Gastrocnemius medialis (tissue), 4 donors: ENCODE measurements around the gene RGS13. TPM values are rescaled to one million over a fixed set of nuclear protein-coding genes. Genes with fewer than 3 reads are reported as not detected.

Experiments
- ATAC-seq, 2 donors: fragments of 150-250 bp; one replicate each; pipeline ENCODE4 v1.9.1; 2016
- DNase-seq, 2 donors: peaks; one replicate each; pipeline ENCODE4 v3.0.0-alpha.2; 2019
- H3K27ac ChIP-seq, 4 donors: fragments of 200-600 bp; sonication (generic); 1 replicate in 1 of 4; 2 replicates in 3 of 4; pipeline ENCODE4 v1.5.1; 2016 to 2018; ENCODE audit warnings: mild to moderate bottlenecking in 2 of 4, moderate library complexity in 1 of 4
- H3K27me3 ChIP-seq, 3 donors: fragments of 200-600 bp; sonication (generic) in 2 of 3; 1 replicate in 1 of 3; 2 replicates in 2 of 3; pipeline versions ENCODE4 v1.5.1 to v1.6.0; 2016 to 2019; ENCODE audit warnings: mild to moderate bottlenecking in 1 of 3, moderate library complexity in 1 of 3
- H3K36me3 ChIP-seq, 2 donors: fragments of 200-600 bp; sonication (generic) in 1 of 2; one replicate each; pipeline ENCODE4 v1.5.1; 2017 to 2018
- H3K4me1 ChIP-seq, 2 donors: fragments of 200-600 bp; sonication (generic) in 1 of 2; one replicate each; pipeline ENCODE4 v1.5.1; 2016 to 2017; ENCODE audit warnings: mild to moderate bottlenecking in 2 of 2
- H3K4me3 ChIP-seq, 4 donors: fragments of 200-600 bp; sonication (generic) in 3 of 4; 1 replicate in 1 of 4; 2 replicates in 3 of 4; pipeline ENCODE4 v1.5.1; 2016 to 2019; ENCODE audit warnings: mild to moderate bottlenecking in 2 of 4
- H3K9me3 ChIP-seq, 3 donors: fragments of 200-600 bp; sonication (generic) in 2 of 3; 1 replicate in 1 of 3; 2 replicates in 2 of 3; pipeline ENCODE4 v1.5.1; 2016 to 2019
- POLR2A ChIP-seq, 2 donors: fragments of 450-650 bp; IDR thresholded peaks; one replicate each; pipeline ENCODE4 v1.6.1; 2017; ENCODE audit warnings: antibody characterized with exemption in 2 of 2, mild to moderate bottlenecking in 2 of 2, moderate library complexity in 2 of 2
- in situ Hi-C, 4 donors: fragments of 200-750 bp; cut with MboI; loops; one replicate each; pipeline versions ENCODE4 v1.15.0 to v1.8.0; 2017; ENCODE audit warnings: low sequenced_read_pairs in 4 of 4
- intact Hi-C: fragments of 100-400 bp; cut with DNase I; formaldehyde crosslinking; loops from one replicate; pipeline ENCODE4 v1.15.1; 2023; ENCODE audit warnings: low total_unique reads
- total RNA-seq, 4 donors: library from RNA; depleted of rRNA; stranded (reverse); fragments of >200 nt; gene quantifications; one replicate each; pipeline versions ENCODE4 v1.1.0 to v1.2.3, GENCODE V29; 2016
- TF ChIP-seq, protein P1 (sequence below), 5 experiments: fragments of 450-650 bp in 3 of 5; fragments of 200-600 bp in 2 of 5; sonication (generic) in 2 of 5; IDR thresholded peaks in 4 of 5; conservative IDR thresholded peaks in 1 of 5; 1 replicate in 4 of 5; 2 replicates in 1 of 5; pipeline ENCODE4 v1.5.1; 2016 to 2019; ENCODE audit warnings: antibody characterized with exemption in 5 of 5, mild to moderate bottlenecking in 3 of 5, moderate library complexity in 3 of 5

Gene RGS13
- total RNA-seq, 4 donors from 2014 or later: not detected

DNA sequence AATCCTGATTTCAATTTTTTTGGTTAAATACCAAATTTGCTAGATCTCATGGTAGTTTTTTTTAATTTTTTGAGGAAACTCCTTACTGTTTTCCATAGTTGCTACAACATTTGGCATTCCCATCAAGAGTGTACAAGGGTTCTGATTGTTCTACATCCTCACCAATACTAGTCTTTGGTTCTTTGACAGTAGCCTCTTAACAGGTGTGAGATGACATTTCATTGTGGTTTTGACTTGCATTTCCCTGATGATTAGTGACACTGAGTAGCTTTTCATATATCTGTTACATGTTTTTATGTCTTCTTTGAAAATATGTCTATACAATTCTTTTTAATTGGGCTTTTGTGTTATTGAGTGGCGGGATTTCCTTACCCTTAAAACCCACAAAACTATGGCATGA, 20.9 kb upstream of the RGS13 start:
- no peaks in the 10 kb centered on the region for H3K27me3 ChIP-seq
- no peaks in the 10 kb centered on the region for H3K36me3 ChIP-seq
- TF ChIP-seq, protein P1, sequence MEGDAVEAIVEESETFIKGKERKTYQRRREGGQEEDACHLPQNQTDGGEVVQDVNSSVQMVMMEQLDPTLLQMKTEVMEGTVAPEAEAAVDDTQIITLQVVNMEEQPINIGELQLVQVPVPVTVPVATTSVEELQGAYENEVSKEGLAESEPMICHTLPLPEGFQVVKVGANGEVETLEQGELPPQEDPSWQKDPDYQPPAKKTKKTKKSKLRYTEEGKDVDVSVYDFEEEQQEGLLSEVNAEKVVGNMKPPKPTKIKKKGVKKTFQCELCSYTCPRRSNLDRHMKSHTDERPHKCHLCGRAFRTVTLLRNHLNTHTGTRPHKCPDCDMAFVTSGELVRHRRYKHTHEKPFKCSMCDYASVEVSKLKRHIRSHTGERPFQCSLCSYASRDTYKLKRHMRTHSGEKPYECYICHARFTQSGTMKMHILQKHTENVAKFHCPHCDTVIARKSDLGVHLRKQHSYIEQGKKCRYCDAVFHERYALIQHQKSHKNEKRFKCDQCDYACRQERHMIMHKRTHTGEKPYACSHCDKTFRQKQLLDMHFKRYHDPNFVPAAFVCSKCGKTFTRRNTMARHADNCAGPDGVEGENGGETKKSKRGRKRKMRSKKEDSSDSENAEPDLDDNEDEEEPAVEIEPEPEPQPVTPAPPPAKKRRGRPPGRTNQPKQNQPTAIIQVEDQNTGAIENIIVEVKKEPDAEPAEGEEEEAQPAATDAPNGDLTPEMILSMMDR (IDR thresholded peaks at IDR 0.05 in 4 of 5, conservative IDR thresholded peaks at IDR 0.05 in 1 of 5): no peak
- no peak for TF ChIP-seq POLR2A (IDR thresholded peaks at IDR 0.05)
- H3K27ac ChIP-seq: no peak overlapping the region
- ATAC-seq: no peak
- H3K9me3 ChIP-seq: no peaks in the 10 kb centered on the region
- H3K4me1 ChIP-seq: no peaks in the 10 kb centered on the region
- in situ Hi-C loops: no loop called here
- no peak for DNase-seq
- no peak overlapping the region for H3K4me3 ChIP-seq
- intact Hi-C loops: no loop called here

GRCh38 chr1:192620071-192620635, 15.8 kb upstream of the RGS13 start:
- no peak for DNase-seq
- no peaks in the 10 kb centered on the region for H3K36me3 ChIP-seq
- no peak overlapping the region for H3K4me3 ChIP-seq
- no peaks in the 10 kb centered on the region for H3K4me1 ChIP-seq
- ATAC-seq: no peak
- TF ChIP-seq POLR2A (IDR thresholded peaks at IDR 0.05): no peak
- TF ChIP-seq, protein P1 (IDR thresholded peaks at IDR 0.05 in 4 of 5, conservative IDR thresholded peaks at IDR 0.05 in 1 of 5): no peak
- no peaks in the 10 kb centered on the region for H3K27me3 ChIP-seq
- in situ Hi-C loops: no loop called here
- intact Hi-C loops: no loop called here
- H3K27ac ChIP-seq: no peak overlapping the region
- no peaks in the 10 kb centered on the region for H3K9me3 ChIP-seq

- Histone ChIP-seq H3K36me3 (no peaks in the 10 kb centered on the region), H3K4me3 (no peak overlapping the region), H3K27me3 (no peaks in the 10 kb centered on the region), H3K27ac (no peak overlapping the region), H3K9me3 (no peaks in the 10 kb centered on the region), H3K4me1 (no peaks in the 10 kb centered on the region)
- TF ChIP-seq, protein P1 (IDR thresholded peaks at IDR 0.05 in 4 of 5, conservative IDR thresholded peaks at IDR 0.05 in 1 of 5): no peak
- TF ChIP-seq POLR2A (IDR thresholded peaks at IDR 0.05): no peak
- ATAC-seq (no peak), DNase-seq (no peak)
- in situ Hi-C loops (no loop called here), intact Hi-C loops (no loop called here)
Measured at GRCh38 chr1:192626366-192627179, 9.4 kb upstream of the RGS13 start.

- Histone ChIP-seq H3K9me3 (no peaks in the 10 kb centered on the region), H3K27me3 (no peaks in the 10 kb centered on the region), H3K4me1 (no peaks in the 10 kb centered on the region), H3K36me3 (no peaks in the 10 kb centered on the region), H3K4me3 (no peak overlapping the region), H3K27ac (no peak overlapping the region)
- DNase-seq (no peak), ATAC-seq (no peak)
- intact Hi-C loops (no loop called here), in situ Hi-C loops (no loop called here)
- TF ChIP-seq, protein P1 (IDR thresholded peaks at IDR 0.05 in 4 of 5, conservative IDR thresholded peaks at IDR 0.05 in 1 of 5): no peak
- no peak for TF ChIP-seq POLR2A (IDR thresholded peaks at IDR 0.05)
Measured at GRCh38 chr1:192627901-192628300, 8.0 kb upstream of the RGS13 start.
